Breast epithelium (tissue), 3 donors: ENCODE results near the gene HNRNPA0.

ENCODE experiments used
- CTCF ChIP-seq, 3 donors: fragments of 450-650 bp; IDR thresholded peaks; one replicate each; pipeline ENCODE4 v1.5.1; 2016 to 2017; ENCODE audit warnings: antibody characterized with exemption in 3 of 3, mild to moderate bottlenecking in 3 of 3, moderate library complexity in 3 of 3
- POLR2A ChIP-seq: fragments of 450-650 bp; IDR thresholded peaks from one replicate; pipeline ENCODE4 v1.6.1; 2016; ENCODE audit warnings: antibody characterized with exemption, mild to moderate bottlenecking, moderate library complexity
- POLR2AphosphoS5 ChIP-seq, 3 donors: sonication (generic); formaldehyde crosslinking; IDR thresholded peaks; one replicate each; pipeline ENCODE4 v1.6.1; 2017; ENCODE audit warnings: antibody characterized with exemption in 3 of 3

DNA sequence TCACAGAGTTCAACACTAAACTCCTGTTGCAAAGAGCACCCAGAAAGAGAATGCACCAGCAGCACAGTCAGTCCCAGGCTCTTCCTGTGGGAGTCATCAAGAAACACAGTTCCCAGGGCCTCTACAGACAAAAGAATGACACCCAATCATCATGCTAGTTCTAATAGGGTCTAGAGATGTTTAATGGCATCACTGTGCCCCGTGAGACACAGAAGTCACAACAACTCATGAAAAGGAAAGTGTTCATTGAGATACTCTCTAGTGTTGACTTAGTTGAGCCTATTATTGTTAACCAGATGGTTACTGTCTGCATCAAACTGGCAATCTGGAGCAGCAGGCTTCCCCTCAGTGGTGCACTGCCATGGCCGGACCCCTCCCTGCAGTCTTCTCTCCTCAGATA is 19.8 kb downstream of the HNRNPA0 start:
- TF ChIP-seq CTCF (IDR thresholded peaks at IDR 0.05) (no peak), POLR2A (no peak), POLR2AphosphoS5 (IDR thresholded peaks at IDR 0.05) (no peak)
